ENCODE measurements around the gene THPO.

The THPO gene

DNA sequence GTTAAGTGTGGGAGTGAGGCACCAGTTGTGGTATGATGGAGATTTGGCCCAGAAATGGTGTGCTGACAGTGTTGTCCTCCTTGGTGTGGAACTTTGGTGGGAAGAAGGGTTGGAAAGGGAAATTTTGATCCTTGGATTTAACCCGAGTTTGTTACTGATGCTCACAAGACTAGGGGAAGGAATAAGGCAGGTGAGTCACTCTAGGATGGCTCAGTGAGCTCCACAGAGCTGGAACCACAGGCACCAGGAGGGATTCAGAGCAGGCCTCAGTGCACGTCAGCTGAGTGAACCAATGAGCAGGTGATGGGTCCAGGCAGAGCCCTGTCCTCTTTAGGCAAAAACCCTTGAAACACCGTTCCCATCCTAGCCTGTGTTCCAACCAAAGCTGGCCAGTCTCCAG is 13.3 kb upstream of the THPO start:
- no peak for DNase-seq (ENCODE audit: low read depth)
- no peak overlapping the region for H3K4me3 ChIP-seq (replicated peaks; ENCODE audit: low read depth, low read length)
- TF ChIP-seq, protein P1, sequence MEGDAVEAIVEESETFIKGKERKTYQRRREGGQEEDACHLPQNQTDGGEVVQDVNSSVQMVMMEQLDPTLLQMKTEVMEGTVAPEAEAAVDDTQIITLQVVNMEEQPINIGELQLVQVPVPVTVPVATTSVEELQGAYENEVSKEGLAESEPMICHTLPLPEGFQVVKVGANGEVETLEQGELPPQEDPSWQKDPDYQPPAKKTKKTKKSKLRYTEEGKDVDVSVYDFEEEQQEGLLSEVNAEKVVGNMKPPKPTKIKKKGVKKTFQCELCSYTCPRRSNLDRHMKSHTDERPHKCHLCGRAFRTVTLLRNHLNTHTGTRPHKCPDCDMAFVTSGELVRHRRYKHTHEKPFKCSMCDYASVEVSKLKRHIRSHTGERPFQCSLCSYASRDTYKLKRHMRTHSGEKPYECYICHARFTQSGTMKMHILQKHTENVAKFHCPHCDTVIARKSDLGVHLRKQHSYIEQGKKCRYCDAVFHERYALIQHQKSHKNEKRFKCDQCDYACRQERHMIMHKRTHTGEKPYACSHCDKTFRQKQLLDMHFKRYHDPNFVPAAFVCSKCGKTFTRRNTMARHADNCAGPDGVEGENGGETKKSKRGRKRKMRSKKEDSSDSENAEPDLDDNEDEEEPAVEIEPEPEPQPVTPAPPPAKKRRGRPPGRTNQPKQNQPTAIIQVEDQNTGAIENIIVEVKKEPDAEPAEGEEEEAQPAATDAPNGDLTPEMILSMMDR (IDR thresholded peaks at IDR 0.05; ENCODE audit: low read length, missing control alignments): no peak

DNA sequence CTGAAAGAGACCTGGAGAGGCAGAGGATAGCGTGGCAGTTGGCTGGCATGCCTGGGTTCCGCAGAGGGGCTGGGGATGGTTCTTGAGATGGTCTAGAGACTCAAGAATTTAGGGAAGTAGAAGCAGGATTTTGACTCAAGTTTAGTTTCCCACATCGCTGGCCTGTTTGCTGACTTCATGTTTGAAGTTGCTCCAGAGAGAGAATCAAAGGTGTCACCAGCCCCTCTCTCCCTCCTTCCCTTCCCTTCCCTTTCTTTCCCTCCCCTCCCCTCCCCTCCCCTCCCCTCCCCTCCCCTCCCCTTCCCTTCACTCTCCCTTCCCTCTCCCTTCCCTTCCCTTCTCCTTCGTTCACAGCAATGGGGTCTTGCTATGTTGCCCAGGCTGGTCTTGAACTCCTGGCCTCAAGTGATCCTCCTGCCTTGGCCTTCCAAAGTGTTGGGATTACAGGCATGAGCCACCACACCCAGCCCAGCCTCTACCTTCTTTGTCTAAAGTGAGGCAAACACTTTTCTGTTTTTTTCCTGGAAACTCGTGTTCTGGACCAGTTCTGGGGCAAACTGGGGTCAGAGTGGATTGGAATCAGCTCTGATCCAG is 12.0 kb upstream of the THPO start:
- no peak overlapping the region for H3K4me3 ChIP-seq (replicated peaks; ENCODE audit: low read depth, low read length)
- no peak for DNase-seq (ENCODE audit: low read depth)
- TF ChIP-seq, protein P1 (IDR thresholded peaks at IDR 0.05; ENCODE audit: low read length, missing control alignments): no peak

DNA sequence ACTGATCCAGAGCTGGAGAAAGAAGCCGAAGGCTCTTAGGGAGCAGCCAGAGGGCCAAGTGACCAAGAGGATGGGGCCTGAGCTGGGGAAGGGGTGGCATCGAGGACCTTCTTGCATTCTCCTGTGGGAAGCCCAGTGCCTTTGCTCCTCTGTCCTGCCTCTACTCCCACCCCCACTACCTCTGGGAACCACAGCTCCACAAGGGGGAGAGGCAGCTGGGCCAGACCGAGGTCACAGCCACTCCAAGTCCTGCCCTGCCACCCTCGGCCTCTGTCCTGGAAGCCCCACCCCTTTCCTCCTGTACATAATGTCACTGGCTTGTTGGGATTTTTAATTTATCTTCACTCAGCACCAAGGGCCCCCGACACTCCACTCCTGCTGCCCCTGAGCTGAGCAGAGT is 11.4 kb upstream of the THPO start:
- no peak for DNase-seq (ENCODE audit: low read depth)
- TF ChIP-seq, protein P1 (IDR thresholded peaks at IDR 0.05; ENCODE audit: low read length, missing control alignments): no peak
- H3K4me3 ChIP-seq (replicated peaks; ENCODE audit: low read depth, low read length): no peak overlapping the region

DNA sequence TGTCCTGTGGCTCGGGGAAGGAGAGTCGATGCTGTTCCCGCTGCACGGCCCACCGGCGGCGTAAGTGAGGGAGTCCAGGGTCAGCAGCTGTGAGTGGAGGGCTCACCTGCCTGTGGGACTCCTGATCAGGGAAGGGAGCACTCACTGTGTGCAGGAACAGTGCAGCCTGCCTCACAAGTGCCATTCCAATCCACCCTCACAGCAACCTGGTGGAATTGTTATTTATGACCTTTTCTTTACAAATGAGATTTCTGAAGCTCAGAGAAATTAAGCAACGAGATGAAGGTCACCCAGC is 10.9 kb upstream of the THPO start:
- no peak for DNase-seq (ENCODE audit: low read depth)
- TF ChIP-seq, protein P1 (IDR thresholded peaks at IDR 0.05; ENCODE audit: low read length, missing control alignments): no peak
- no peak overlapping the region for H3K4me3 ChIP-seq (replicated peaks; ENCODE audit: low read depth, low read length)

DNA sequence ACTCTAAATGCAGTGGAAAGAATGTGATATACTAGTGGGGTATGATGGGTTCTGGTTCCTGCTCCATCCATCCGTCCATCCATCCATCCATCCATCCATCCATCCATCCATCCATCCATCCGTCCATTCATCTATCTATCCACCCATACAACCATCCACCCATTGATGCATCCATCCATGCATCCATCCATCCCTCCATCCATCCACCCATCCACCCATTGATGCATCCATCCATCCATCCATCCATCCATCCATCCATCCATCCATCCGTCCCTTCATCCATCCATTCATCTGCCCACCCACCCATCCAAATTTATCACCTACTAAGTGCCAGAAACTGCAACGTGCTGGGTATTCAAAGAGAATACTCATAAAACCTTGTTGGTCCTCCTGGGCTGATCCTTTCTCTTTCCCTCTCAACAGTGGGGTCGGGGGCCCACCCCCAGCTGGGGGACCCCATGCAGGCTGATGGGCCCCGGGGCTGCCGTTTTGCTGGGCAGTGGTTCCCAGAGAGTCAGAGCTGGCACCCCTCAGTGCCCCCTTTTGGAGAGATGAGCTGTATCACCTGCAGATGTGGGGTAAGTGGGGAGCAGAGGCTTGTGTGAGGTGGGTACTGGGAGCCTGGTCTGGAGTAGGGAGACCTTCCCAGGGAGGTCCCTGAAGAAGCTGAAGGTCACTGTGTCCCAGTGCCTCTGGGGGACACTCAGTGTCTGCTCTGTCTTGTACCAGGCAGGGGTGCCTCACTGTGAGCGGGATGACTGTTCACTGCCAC is 10.3 kb upstream of the THPO start:
- DNase-seq (ENCODE audit: low read depth): no peak
- TF ChIP-seq, protein P1 (IDR thresholded peaks at IDR 0.05; ENCODE audit: low read length, missing control alignments): no peak
- H3K4me3 ChIP-seq (replicated peaks; ENCODE audit: low read depth, low read length): no peak overlapping the region

DNA sequence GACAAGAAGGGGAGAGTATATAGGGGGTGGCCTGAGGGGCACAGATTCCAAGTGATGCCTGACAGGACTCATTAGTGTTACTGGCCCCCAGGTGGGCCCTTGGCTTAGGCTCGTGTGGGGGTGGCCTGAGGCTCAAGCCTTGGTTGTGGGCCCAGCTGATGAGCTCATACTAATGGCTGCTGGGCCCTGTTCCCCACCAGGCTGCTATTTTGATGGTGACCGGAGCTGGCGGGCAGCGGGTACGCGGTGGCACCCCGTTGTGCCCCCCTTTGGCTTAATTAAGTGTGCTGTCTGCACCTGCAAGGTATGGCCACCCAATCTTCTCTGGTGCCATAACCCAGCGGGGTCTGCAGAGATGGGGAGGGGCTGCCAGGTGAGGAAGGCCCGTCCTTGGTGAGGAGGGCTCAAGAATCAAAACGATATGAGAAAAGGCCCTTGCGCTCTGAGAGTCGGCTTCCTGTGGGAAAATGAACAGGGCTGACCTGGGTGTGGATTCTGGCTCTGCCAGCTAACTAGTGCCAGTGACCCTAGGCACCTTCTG is 9.2 kb upstream of the THPO start:
- no peak for DNase-seq (ENCODE audit: low read depth)
- no peak overlapping the region for H3K4me3 ChIP-seq (replicated peaks; ENCODE audit: low read depth, low read length)
- TF ChIP-seq, protein P1 (IDR thresholded peaks at IDR 0.05; ENCODE audit: low read length, missing control alignments): no peak
